Measurements from ENCODE around the gene THAP5.

The THAP5 gene

GRCh38 chr7:108609643-108610042 is 40.1 kb upstream of the THAP5 start:
- no peak for DNase-seq (ENCODE audit: low spot score)
- TF ChIP-seq CTCF (IDR thresholded peaks at IDR 0.05; ENCODE audit: extremely low read depth, missing control alignments), result no peak

GRCh38 chr7:108605559-108606201 is 36.2 kb upstream of the THAP5 start:
- TF ChIP-seq CTCF (IDR thresholded peaks at IDR 0.05; ENCODE audit: extremely low read depth, missing control alignments), result no peak
- DNase-seq (ENCODE audit: low spot score), result peak; percentile 9

GRCh38 chr7:108604307-108605077 is 35.0 kb upstream of the THAP5 start:
- DNase-seq (ENCODE audit: low spot score), result no peak
- no peak for TF ChIP-seq CTCF (IDR thresholded peaks at IDR 0.05; ENCODE audit: extremely low read depth, missing control alignments)

DNA sequence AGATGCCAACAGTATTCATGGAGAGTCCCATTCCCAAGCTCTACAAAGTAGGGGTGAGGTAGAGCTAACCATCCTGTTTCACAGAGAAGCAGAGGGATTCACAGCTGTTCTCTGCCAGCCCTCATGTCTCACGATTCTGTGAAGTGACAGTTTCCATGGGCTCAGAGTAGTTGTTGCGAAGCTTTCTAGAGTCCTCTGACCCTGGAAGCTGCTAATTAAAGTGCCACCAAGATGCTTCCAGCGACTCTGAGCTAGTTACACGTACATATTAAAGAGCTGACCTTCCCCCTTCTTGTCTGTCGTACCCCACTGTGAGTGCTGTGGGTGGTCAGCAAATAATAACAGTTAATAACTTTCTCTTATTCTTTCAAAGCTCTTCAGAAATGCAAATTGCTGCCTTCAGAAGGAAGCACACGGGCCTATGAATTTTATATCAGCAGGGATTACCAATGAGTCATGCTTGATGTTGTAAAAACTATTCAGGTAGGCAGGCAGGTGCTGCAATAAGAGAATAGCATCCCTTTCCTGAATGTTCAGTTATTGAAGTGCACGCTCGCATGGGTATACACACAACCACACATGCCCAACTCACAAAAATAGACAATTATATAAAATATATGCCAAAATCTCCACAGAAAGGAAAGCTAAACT is 34.3 kb upstream of the THAP5 start:
- DNase-seq (ENCODE audit: low spot score), result no peak
- TF ChIP-seq CTCF (IDR thresholded peaks at IDR 0.05; ENCODE audit: extremely low read depth, missing control alignments), result no peak

DNA sequence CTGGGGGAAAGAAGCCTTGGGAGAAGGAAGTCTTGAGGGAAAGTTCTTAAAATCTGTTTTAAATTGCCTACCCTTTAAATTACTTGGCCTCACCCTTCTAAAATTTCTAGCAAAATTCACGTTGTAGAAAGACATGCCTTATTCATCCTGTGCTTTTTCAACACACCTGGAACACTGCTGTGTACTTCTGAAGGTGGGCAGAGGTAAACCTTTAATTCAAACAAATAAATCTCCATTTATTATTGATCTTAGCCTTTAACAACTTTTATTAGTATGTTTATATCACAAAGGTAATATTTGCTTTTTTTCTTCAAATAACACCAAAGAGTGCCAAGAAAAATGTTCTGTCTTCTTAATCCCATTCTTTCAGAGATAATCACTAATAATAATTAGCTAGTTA is 30.9 kb upstream of the THAP5 start:
- TF ChIP-seq CTCF (IDR thresholded peaks at IDR 0.05; ENCODE audit: extremely low read depth, missing control alignments), result no peak
- no peak for DNase-seq (ENCODE audit: low spot score)

GRCh38 chr7:108598914-108599580 is 29.5 kb upstream of the THAP5 start:
- no peak for DNase-seq (ENCODE audit: low spot score)
- no peak for TF ChIP-seq CTCF (IDR thresholded peaks at IDR 0.05; ENCODE audit: extremely low read depth, missing control alignments)

DNA sequence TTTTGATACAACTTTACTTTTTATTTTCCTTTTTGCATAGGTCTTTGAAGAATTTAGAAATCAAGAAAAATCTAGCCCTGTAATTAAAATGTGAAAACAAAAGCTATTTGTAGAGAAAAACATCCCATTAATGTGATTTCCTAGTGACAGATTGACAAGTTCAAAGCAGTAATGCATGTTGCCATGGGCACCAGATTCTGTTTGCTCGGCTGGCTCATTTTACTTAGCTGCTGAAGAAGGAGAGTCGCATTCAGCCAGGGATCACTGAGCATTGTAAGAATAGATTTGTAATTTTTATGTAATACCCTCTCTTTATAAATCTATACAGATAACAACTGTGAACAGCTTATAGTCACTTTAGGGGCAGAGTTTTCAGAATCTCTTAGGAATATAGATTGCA is 28.6 kb upstream of the THAP5 start:
- DNase-seq (ENCODE audit: low spot score), result no peak
- TF ChIP-seq CTCF (IDR thresholded peaks at IDR 0.05; ENCODE audit: extremely low read depth, missing control alignments), result no peak

All from GM20000 (cell line).